ENCODE results near the gene FCGBP. TPM values are rescaled to one million over a fixed set of nuclear protein-coding genes. Genes with fewer than 3 reads are reported as not detected.

The FCGBP gene
- total and polyA plus RNA-seq, 2 of the 4 experiments (the other 2 are of a cell fraction): under 0.01 to 0.03 TPM

GRCh38 chr19:39982883-39983282 is 48.4 kb upstream of the FCGBP start:
- CTCF ChIA-PET: no interaction called here
- DNase-seq (no peak), ATAC-seq (ENCODE audit: low read depth) (no peak)
- BruUV-seq (replicated peaks): no TSS peak
- WGBS, 2 experiments (ENCODE audit: extremely low coverage in 2 of 2, insufficient read length in 1 of 2): no CpG with 5 or more reads among the region's 1 CpG
- Histone ChIP-seq H3K9me3 (ENCODE audit: control insufficient read depth, insufficient read depth, low read length) (peaks cover 4% of the 10 kb centered on the region), H3K4me2 (ENCODE audit: low read depth, low read length) (no peak overlapping the region), H3K36me3 (ENCODE audit: control insufficient read depth, insufficient read depth, low read length) (peaks cover 41% of the 10 kb centered on the region), H4K20me1 (ENCODE audit: insufficient read depth, low read length) (no peaks in the 10 kb centered on the region; the same call in 1 of the 2 replicates), H3K4me1 (ENCODE audit: control insufficient read depth, insufficient read depth, low read length) (no peaks in the 10 kb centered on the region), H2BK5ac (ENCODE audit: low read depth, low read length, poor library complexity, severe bottlenecking) (no peak overlapping the region), H3K18ac (ENCODE audit: low read depth, low read length) (no peak overlapping the region), H2AK9ac (replicated peaks; ENCODE audit: low read depth, low read length, poor library complexity) (no peak overlapping the region), H3K27ac (ENCODE audit: insufficient read depth, low read length) (no peak overlapping the region), H3K79me1 (ENCODE audit: low read depth in 1 of 2, low read length in 2 of 2) (peaks cover 23 to 25% of the 10 kb centered on the region in 2 experiments; a peak in 3 of 4 replicates), H2BK15ac (ENCODE audit: low read depth, low read length) (no peak overlapping the region), H2BK120ac (ENCODE audit: low read depth, low read length) (no peak overlapping the region), H3K9ac (ENCODE audit: low read depth, low read length) (no peak overlapping the region), H3K9me1 (ENCODE audit: insufficient read depth, low read length) (0 out of 2 replicates have a peak, but pooled peaks cover 3% of the 10 kb centered on the region), H4K91ac (ENCODE audit: insufficient read depth, low read depth, low read length) (no peak overlapping the region), H3K56ac (ENCODE audit: extremely low read depth, insufficient read depth, low read length) (no peak overlapping the region), H2AFZ (replicated peaks; ENCODE audit: low read length, poor library complexity) (no peak overlapping the region), H3K4ac (ENCODE audit: low read depth, low read length) (no peak overlapping the region), H3K14ac (replicated peaks; ENCODE audit: low read depth, low read length) (no peak overlapping the region), H2AK5ac (ENCODE audit: low read depth, low read length) (no peak overlapping the region), H4K8ac (ENCODE audit: low read depth in 2 of 2, low read length in 2 of 2) (no peak overlapping the region), H2BK20ac (ENCODE audit: low read depth, low read length) (no peak overlapping the region), H4K5ac (ENCODE audit: low read depth, low read length) (no peak overlapping the region), H3K27me3 (ENCODE audit: control insufficient read depth, insufficient read depth, low read length) (no peaks in the 10 kb centered on the region), H3K4me3 (ENCODE audit: insufficient read depth, low read depth, low read length) (no peak overlapping the region), H3K23ac (ENCODE audit: low read depth, low read length) (no peak overlapping the region)
- no peak for TF ChIP-seq CEBPB (IDR thresholded peaks at IDR 0.05; ENCODE audit: low read depth, low read length)
- no peak for TF ChIP-seq FOS (IDR thresholded peaks at IDR 0.05; ENCODE audit: low read depth, low read length)
- TF ChIP-seq POLR2A (IDR thresholded peaks at IDR 0.05; ENCODE audit: low read depth, low read length): no peak
- TF ChIP-seq, protein P1, sequence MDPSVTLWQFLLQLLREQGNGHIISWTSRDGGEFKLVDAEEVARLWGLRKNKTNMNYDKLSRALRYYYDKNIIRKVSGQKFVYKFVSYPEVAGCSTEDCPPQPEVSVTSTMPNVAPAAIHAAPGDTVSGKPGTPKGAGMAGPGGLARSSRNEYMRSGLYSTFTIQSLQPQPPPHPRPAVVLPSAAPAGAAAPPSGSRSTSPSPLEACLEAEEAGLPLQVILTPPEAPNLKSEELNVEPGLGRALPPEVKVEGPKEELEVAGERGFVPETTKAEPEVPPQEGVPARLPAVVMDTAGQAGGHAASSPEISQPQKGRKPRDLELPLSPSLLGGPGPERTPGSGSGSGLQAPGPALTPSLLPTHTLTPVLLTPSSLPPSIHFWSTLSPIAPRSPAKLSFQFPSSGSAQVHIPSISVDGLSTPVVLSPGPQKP (IDR thresholded peaks at IDR 0.05; ENCODE audit: borderline replicate concordance, low read depth, low read length): no peak
- TF ChIP-seq CHD1 (IDR thresholded peaks at IDR 0.05; ENCODE audit: low read depth, low read length): no peak
- TF ChIP-seq SMC3 (IDR thresholded peaks at IDR 0.05; ENCODE audit: low read depth, low read length): no peak
- TF ChIP-seq MXI1 (IDR thresholded peaks at IDR 0.05; ENCODE audit: borderline replicate concordance, low read depth, low read length): no peak
- no peak for TF ChIP-seq MAFK (IDR thresholded peaks at IDR 0.05; ENCODE audit: low read depth, low read length)
- no peak for TF ChIP-seq RCOR1 (IDR thresholded peaks at IDR 0.05; ENCODE audit: insufficient replicate concordance, low read length)
- no peak for TF ChIP-seq RAD21 (IDR thresholded peaks at IDR 0.05; ENCODE audit: low read length)
- TF ChIP-seq, protein P2, sequence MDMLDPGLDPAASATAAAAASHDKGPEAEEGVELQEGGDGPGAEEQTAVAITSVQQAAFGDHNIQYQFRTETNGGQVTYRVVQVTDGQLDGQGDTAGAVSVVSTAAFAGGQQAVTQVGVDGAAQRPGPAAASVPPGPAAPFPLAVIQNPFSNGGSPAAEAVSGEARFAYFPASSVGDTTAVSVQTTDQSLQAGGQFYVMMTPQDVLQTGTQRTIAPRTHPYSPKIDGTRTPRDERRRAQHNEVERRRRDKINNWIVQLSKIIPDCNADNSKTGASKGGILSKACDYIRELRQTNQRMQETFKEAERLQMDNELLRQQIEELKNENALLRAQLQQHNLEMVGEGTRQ (IDR thresholded peaks at IDR 0.05; ENCODE audit: low read depth, low read length): no peak
- TF ChIP-seq BHLHE40 (IDR thresholded peaks at IDR 0.05; ENCODE audit: low read depth, low read length): no peak
- no peak for TF ChIP-seq NFE2L2 (IDR thresholded peaks at IDR 0.05; ENCODE audit: low read depth, low read length)
- TF ChIP-seq MAZ (IDR thresholded peaks at IDR 0.05; ENCODE audit: borderline replicate concordance, low read depth, low read length): no peak
- TF ChIP-seq CTCF (conservative IDR thresholded peaks at IDR 0.05; ENCODE audit: low read depth, low read length): no peak
- TF ChIP-seq RFX5 (IDR thresholded peaks at IDR 0.05; ENCODE audit: low read depth, low read length): no peak
- intact Hi-C loops (cut with micrococcal nuclease) (no loop called here), in situ Hi-C loops (cut with MboI; ENCODE audit: low sequenced_read_pairs) (no loop called here), dilution Hi-C loops (cut with HindIII; ENCODE audit: low sequenced_read_pairs, unreplicated experiment) (no loop called here)
- POLR2A ChIA-PET (ENCODE audit: unreplicated experiment): no interaction called here

All from IMR-90 (cell line).